Measurements from ENCODE around the gene SRP19.
"Not testable (repeated sequence)": the region's sequence is repeated elsewhere in the genome, so short reads cannot be mapped to it uniquely, and the experiment has no call there.

SRP19 gene

GRCh38 chr5:112870966-112871365 lies 9.9 kb downstream of the SRP19 start:
- no peak for DNase-seq (ENCODE audit: low spot score)

DNA sequence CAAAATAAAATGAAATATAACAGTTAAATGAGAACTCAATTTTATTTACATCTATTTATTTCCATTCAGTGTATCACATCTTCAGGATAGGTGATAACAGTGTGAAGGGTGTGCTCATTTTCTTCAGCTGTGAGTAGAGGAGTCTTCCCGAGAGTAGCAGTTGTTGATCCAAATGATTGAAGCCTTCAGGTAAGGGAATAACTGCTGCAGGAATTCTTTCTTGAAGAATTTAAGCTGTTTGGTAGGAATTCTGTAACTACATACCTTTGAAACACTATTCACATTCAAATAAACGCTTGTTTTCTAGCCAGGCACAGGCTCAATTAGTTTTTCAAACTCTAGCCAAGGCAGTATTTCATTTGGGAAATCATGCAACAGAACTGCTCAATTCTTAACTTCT lies 15.3 kb downstream of the SRP19 start:
- no peak for DNase-seq (ENCODE audit: low spot score)

GRCh38 chr5:112878101-112878500 lies 17.0 kb downstream of the SRP19 start:
- DNase-seq (ENCODE audit: low spot score) = no peak

DNA sequence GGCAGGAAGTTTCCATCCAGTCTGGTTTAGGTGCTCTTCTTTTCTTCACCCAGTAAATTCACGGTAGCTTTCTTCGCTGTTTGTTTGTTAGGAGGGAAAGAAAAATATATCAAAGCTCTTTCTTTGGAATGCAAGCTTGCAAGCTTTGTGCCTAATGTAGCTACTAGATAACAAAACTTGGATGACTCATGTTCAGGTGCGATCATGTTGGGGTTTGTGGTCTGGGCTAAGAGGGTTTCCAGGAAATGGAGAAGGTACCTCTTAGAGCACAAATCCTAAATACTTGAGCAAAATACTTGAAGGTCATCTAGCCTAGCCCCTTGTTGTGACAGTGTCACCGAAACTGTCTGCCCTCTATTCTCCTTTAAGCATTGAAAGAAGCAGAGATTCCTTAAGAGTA lies 17.7 kb downstream of the SRP19 start:
- no peak for DNase-seq (ENCODE audit: low spot score)

GRCh38 chr5:112880219-112880964 lies 19.3 kb downstream of the SRP19 start:
- DNase-seq (ENCODE audit: low spot score) = no peak

DNA sequence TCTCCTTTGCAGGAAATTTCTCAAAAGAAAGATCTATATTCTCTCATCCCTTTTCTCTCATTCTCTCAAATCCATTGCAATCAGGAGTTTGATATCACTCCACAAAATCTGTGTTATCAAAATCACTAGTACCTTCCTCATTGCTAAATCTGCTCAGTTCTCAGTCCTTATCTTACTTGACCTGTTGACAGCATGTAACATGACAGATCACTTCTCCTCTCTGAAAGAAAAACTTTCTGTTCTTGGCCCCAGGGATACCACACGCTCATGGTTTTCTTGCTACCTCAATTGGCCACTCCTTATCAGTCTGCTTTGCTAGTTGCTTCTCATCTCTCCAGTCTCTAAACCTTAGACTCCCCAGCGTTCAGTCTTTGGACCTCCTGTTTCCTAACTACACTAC lies 22.1 kb downstream of the SRP19 start:
- DNase-seq (ENCODE audit: low spot score) = no peak

DNA sequence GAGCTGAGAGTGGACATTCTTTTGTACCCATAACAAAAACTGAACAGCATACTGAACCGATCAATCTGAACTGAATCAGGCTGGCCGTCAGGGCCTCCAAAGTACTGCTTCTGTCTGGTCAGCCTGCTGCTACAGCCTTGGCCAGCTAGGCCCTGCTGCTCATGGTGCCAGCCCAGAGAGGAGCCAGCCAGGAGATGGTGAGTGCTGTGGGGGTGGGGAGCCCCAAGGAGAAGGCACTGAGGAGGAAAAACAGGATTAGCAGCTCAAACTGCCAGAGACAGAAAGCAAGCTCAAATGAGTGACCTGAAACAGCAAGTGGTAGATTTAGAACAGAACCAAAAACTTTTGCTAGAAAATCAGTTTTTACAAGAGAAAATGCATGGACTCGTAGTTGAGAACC lies 23.9 kb downstream of the SRP19 start:
- no peak for DNase-seq (ENCODE audit: low spot score)

GRCh38 chr5:112886975-112887374 lies 25.9 kb downstream of the SRP19 start:
- DNase-seq (ENCODE audit: low spot score) = no peak

DNA sequence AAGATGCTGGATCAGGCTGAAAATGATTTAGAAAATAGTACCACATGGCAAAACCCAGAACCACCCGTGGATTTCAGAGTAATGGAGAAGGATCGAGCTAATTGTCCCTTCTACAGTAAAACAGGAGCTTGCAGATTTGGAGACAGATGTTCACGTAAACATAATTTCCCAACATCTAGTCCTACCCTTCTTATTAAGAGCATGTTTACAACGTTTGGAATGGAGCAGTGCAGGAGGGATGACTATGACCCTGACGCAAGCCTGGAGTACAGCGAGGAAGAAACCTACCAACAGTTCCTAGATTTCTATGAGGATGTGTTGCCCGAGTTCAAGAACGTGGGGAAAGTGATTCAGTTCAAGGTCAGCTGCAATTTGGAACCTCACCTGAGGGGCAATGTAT lies 31.0 kb downstream of the SRP19 start:
- DNase-seq (ENCODE audit: low spot score) = not testable (repeated sequence)

DNA sequence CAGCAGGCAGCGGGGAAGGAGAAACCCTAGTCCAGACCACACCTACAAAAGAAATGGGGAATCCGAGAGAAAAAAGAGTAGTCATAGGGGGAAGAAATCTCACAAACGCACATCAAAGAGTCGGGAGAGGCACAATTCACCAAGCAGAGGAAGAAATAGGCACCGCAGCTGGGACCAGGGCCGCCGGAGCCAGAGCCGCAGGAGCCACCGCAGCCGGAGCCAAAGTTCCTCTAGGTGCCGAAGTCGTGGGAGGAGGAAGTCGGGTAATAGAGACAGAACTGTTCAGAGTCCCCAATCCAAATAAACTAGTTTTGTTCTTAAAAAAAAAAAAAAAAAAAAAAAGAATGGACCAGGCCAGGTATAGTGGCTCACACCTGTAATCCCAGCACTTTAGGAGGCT lies 31.7 kb downstream of the SRP19 start:
- no peak for DNase-seq (ENCODE audit: low spot score)

- no peak for DNase-seq (ENCODE audit: low spot score)
Measured at GRCh38 chr5:112895682-112896081, 34.6 kb downstream of the SRP19 start.

DNA sequence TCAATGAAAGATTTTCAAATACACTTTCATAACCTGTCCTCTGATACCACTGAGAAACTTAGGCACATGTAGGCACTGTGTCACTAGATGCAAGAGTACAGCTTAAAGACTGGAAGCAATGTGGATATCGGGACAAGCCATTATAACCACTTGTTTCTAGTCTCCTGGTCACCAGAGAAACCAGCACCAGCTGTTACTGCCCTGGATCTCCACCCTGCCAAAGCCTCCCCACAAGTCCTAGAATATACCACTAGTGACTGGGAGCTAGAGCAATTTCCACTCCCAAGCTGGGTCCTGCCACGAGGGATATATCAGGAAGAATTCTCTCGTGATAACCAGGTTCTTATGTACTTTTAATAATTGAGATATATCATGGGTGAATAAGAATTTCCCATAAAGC lies 41.5 kb downstream of the SRP19 start:
- DNase-seq (ENCODE audit: low spot score) = no peak

DNA sequence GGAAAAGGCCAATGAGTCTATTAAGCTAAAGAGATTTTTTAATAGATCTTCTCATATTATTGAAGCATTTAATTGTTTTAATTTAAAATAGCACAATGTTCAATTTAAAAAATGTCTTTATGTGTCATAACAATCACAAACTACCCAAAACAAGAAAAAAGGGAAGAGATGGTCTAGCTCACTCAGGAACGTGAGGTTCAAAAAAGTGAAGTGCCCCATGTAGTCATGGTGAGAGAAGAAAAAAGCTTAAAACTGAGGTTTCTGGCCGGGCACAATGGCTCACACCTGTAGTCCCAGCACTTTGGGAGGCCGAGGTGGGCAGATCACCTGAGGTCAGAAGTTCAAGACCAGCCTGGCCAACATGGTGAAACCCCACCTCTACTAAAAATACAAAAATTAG lies 43.9 kb downstream of the SRP19 start:
- not testable (repeated sequence) for DNase-seq (ENCODE audit: low spot score)

- DNase-seq (ENCODE audit: low spot score) = no peak
Measured at GRCh38 chr5:112906637-112907036, 45.5 kb downstream of the SRP19 start.

DNA sequence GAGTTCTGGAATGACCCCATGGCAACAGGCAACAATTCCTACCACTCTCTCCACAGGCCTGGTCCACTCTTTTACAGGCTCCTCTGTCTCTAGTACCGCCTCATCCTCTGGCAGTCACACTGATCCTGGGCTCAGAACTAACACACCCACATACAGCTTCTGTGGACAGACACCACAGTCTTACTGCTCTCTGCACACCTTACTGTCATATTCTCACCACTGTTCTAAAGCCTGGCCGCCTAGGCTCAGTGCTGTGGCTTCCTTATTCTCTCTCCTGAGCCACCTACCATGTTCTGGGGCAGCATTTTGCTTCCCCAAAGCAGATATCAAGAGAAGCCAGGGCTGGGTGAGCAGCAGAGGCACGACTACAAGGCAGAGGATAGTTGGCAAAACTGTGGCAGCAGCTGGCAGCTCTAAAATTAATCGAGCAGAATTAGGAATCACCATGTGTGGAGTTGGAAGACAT lies 46.1 kb downstream of the SRP19 start:
- DNase-seq (ENCODE audit: low spot score) = no peak

- DNase-seq (ENCODE audit: low spot score) = no peak
Measured at GRCh38 chr5:112908854-112909253, 47.8 kb downstream of the SRP19 start.

DNA sequence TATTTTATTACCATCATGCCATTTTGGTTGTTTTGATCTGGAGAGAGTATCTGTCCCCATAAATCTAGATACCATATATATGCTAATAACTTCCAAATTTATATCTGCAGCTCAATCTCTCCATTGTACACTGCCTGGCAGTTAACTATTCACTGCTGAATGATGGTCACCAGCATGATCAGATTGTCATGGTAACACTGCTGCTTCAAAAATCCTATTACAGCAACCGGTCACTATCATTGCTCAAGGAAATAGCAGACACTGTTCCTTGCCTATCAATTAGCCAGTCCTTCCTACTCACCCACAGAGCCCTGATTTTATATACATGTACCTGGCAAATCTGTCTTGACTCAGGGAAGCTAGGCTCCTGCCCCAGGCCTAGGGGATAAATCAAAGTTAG lies 49.4 kb downstream of the SRP19 start:
- no peak for DNase-seq (ENCODE audit: low spot score)

GRCh38 chr5:112914584-112914983 lies 53.5 kb downstream of the SRP19 start:
- DNase-seq (ENCODE audit: low spot score) = no peak

- no peak for DNase-seq (ENCODE audit: low spot score)
Measured at GRCh38 chr5:112915831-112916230, 54.7 kb downstream of the SRP19 start.

DNA sequence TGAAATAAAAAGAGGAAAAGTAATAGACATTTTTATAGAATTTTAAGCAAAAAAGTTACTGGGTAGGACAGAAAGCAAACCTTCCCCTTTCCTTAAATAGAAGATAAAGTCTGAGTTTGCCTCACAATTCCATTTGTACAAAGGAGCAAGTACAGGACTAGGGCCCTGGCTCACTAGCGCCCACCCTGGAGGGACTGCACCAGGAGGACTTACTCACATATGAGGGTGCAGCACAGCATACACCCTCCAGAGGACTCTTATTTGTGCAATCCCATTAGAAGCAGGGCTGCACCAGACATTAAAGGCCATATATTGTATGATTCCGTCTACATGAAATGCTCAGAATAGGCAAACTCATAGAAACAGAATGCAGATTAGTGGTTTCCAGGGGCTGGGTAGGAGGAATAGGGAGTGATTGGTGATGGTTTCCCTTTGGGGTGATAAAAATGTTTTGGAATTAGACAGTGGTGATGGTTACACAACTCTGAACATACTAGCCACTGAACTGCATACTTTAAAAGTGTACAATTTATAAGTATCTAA lies 56.4 kb downstream of the SRP19 start:
- DNase-seq (ENCODE audit: low spot score) = peak; percentile 19

DNA sequence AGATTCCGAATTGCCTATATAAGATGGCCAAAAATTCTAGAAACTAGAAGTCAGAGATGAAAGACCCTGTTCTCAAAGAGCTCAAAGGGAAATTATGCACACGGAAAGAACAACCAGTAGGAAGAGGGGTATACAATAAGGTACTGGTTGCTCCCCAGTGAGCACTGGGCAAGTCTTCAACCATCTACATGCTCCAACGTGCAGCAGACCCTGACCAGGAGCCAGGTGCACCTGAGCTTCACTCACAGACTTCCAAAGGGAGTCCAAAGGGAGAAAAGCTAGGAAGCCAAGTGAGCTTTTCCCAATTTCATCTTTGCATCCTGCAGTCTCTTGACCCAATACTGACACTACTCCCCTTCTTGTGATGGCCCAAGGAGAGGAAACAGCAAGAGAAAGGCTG lies 57.0 kb downstream of the SRP19 start:
- DNase-seq (ENCODE audit: low spot score) = no peak

DNA sequence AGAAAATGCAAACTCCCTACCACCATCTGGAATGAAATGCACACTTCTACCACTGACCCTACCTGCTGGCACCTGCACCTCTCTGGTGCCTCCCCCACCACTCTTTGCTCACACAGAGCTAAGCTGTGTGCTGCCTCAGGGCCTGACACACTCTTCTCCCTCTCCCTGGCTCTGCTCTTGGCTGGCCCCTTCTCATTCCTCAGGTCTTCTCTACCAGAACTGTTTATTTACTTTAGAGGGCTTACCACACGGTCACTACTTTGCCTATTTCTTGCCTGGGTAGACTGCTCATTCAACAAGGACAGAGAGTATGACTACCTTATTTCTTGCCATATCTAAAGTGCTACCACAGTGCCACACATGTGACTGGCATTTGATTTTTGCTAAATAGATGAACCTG lies 57.6 kb downstream of the SRP19 start:
- DNase-seq (ENCODE audit: low spot score) = no peak

All from HuH-7.5 (cell line).